ENCODE results near the gene RHOB.
"Not testable (repeated sequence)": the region's sequence is repeated elsewhere in the genome, so short reads cannot be mapped to it uniquely, and the experiment has no call there.

RHOB gene

GRCh38 chr2:20456116-20456571 lies 9.3 kb downstream of the RHOB start:
- DNase-seq: no peak

- no peak for DNase-seq
Observed at GRCh38 chr2:20456636-20457426, 10.0 kb downstream of the RHOB start.

- no peak for DNase-seq
Observed at GRCh38 chr2:20457661-20458630, 11.1 kb downstream of the RHOB start.

GRCh38 chr2:20458737-20459484 lies 12.0 kb downstream of the RHOB start:
- DNase-seq: not testable (repeated sequence)

GRCh38 chr2:20465716-20466394 lies 19.0 kb downstream of the RHOB start:
- peak; percentile 54 for DNase-seq

- DNase-seq: no peak
Observed at GRCh38 chr2:20467789-20468548, 21.1 kb downstream of the RHOB start.

- DNase-seq: no peak
Observed at GRCh38 chr2:20468549-20469500, 22.0 kb downstream of the RHOB start.

GRCh38 chr2:20469595-20469994 lies 22.7 kb downstream of the RHOB start:
- DNase-seq: no peak

GRCh38 chr2:20470211-20470610 lies 23.3 kb downstream of the RHOB start:
- DNase-seq: no peak

- no peak for DNase-seq
Observed at GRCh38 chr2:20471148-20471547, 24.3 kb downstream of the RHOB start.

GRCh38 chr2:20471902-20472559 lies 25.2 kb downstream of the RHOB start:
- DNase-seq: no peak

- DNase-seq: no peak
Observed at GRCh38 chr2:20472569-20472968, 25.7 kb downstream of the RHOB start.

GRCh38 chr2:20473128-20473527 lies 26.3 kb downstream of the RHOB start:
- DNase-seq: no peak

GRCh38 chr2:20474757-20475566 lies 28.1 kb downstream of the RHOB start:
- no peak for DNase-seq

GRCh38 chr2:20475567-20475952 lies 28.7 kb downstream of the RHOB start:
- no peak for DNase-seq

- no peak for DNase-seq
Observed at GRCh38 chr2:20476481-20476880, 29.6 kb downstream of the RHOB start.

- DNase-seq: no peak
Observed at GRCh38 chr2:20476950-20477349, 30.1 kb downstream of the RHOB start.

GRCh38 chr2:20478961-20479360 lies 32.1 kb downstream of the RHOB start:
- no peak for DNase-seq

GRCh38 chr2:20479835-20480234 lies 33.0 kb downstream of the RHOB start:
- no peak for DNase-seq
